B cell (primary cell): Measurements from ENCODE around the gene PTCD2. TPM values are rescaled to one million over a fixed set of nuclear protein-coding genes. Genes with fewer than 3 reads are reported as not detected.

ENCODE experiments used
- ATAC-seq: fragments of 200-7000 bp; cut with Tn5 transposase; one replicate; pipeline ENCODE4 v1.10.0; 2021; ENCODE audit warnings: low read depth, mild to moderate bottlenecking, moderate number of reproducible peaks, moderate library complexity
- CTCF ChIA-PET: fragments of 350-600 bp; sonication (Branson Sonifier 250); formaldehyde crosslinking; loops from one replicate; lab custom pipeline; 2021; ENCODE audit warnings: antibody characterized with exemption, inconsistent platforms; lab: Charles Lee
- POLR2A ChIA-PET: fragments of 350-600 bp; sonication (Branson Sonifier 250); formaldehyde crosslinking; loops from one replicate; lab custom pipeline; 2021; ENCODE audit warnings: antibody characterized with exemption; lab: Charles Lee
- DNase-seq: peaks from one replicate; pipeline ENCODE4 v3.0.0; 2013
- H2AFZ ChIP-seq: 2 replicates; pipeline ENCODE4 v1.6.1; 2012; ENCODE audit warnings: mild to moderate bottlenecking, low read depth, low read length; ENCODE audit not compliant: insufficient read depth, poor library complexity, severe bottlenecking
- H3K27ac ChIP-seq, 2 donors: 1 replicate in 1 of 2; 2 replicates in 1 of 2; pipeline ENCODE4 v1.5.1; 2012 to 2013; ENCODE audit warnings: low read length in 2 of 2, mild to moderate bottlenecking in 2 of 2, moderate library complexity in 1 of 2
- H3K27me3 ChIP-seq, 4 experiments: fragments of 200-600 bp in 1 of 4; sonication (generic) in 1 of 4; replicated peaks in 1 of 4; 1 replicate in 2 of 4; 2 replicates in 2 of 4; pipeline versions ENCODE4 v1.6.1 to v1.7.0; 2013 to 2016; ENCODE audit warnings: low read length in 3 of 4, mild to moderate bottlenecking in 2 of 4, mixed read lengths in 1 of 4, moderate library complexity in 1 of 4; ENCODE audit not compliant: insufficient read depth in 4 of 4, control insufficient read depth in 3 of 4; ENCODE audit errors: control extremely low read depth in 1 of 4
- H3K36me3 ChIP-seq, 2 experiments: replicated peaks in 1 of 2; 1 replicate in 1 of 2; 2 replicates in 1 of 2; pipeline versions ENCODE4 v1.6.1 to v1.7.1; 2013; ENCODE audit warnings: low read length in 1 of 2; ENCODE audit not compliant: insufficient read depth in 2 of 2, control insufficient read depth in 1 of 2; ENCODE audit errors: control extremely low read depth in 1 of 2, extremely low read depth in 1 of 2
- H3K4me1 ChIP-seq, 2 donors: fragments of 200-600 bp in 1 of 2; sonication (generic) in 1 of 2; 1 replicate in 1 of 2; 2 replicates in 1 of 2; pipeline versions ENCODE4 v1.5.1 to v1.6.1; 2013 to 2017; ENCODE audit warnings: low read length in 2 of 2; ENCODE audit not compliant: control insufficient read depth in 2 of 2, insufficient read depth in 2 of 2
- H3K4me2 ChIP-seq: replicated peaks from 2 replicates; pipeline ENCODE3; 2012; ENCODE audit warnings: mild to moderate bottlenecking, low read depth, low read length; ENCODE audit not compliant: poor library complexity, severe bottlenecking
- H3K4me3 ChIP-seq, 5 experiments: fragments of 200-600 bp in 1 of 5; sonication (generic) in 1 of 5; 1 replicate in 3 of 5; 2 replicates in 2 of 5; pipeline versions ENCODE4 v1.5.1 to v1.7.0; 2011 to 2016; ENCODE audit warnings: low read length in 4 of 5, mild to moderate bottlenecking in 4 of 5, low read depth in 2 of 5, control low read depth in 1 of 5, moderate library complexity in 1 of 5; ENCODE audit not compliant: insufficient read depth in 1 of 5; ENCODE audit errors: control extremely low read depth in 1 of 5, extremely low read depth in 1 of 5
- H3K79me2 ChIP-seq: fragments of 200-600 bp; sonication (generic); one replicate; pipeline ENCODE4 v1.6.0; 2016; ENCODE audit warnings: low read length; ENCODE audit not compliant: control insufficient read depth, insufficient read depth
- H3K9ac ChIP-seq: fragments of 200-600 bp; sonication (generic); 2 replicates; pipeline ENCODE4 v1.6.1; 2017; ENCODE audit warnings: mild to moderate bottlenecking, low read length, moderate library complexity
- H3K9me3 ChIP-seq, 3 donors: one replicate each; pipeline versions ENCODE4 v1.6.1 to v1.7.1; 2013; ENCODE audit warnings: low read length in 2 of 3; ENCODE audit not compliant: control insufficient read depth in 2 of 3, insufficient read depth in 1 of 3; ENCODE audit errors: control extremely low read depth in 1 of 3
- H4K20me1 ChIP-seq: 2 replicates; pipeline ENCODE4 v1.6.0; 2012; ENCODE audit warnings: mild to moderate bottlenecking, low read length; ENCODE audit not compliant: insufficient read depth, control insufficient read depth, poor library complexity, severe bottlenecking
- H3K27ac Mint-ChIP-seq: one replicate; pipeline ENCODE4 v1.8.0; 2021; ENCODE audit warnings: mixed read lengths
- H3K27me3 Mint-ChIP-seq: one replicate; pipeline ENCODE4 v1.8.0; 2021; ENCODE audit warnings: mixed read lengths
- H3K4me1 Mint-ChIP-seq: one replicate; pipeline ENCODE4 v1.8.0; 2021; ENCODE audit warnings: mixed read lengths
- H3K4me3 Mint-ChIP-seq: one replicate; pipeline ENCODE4 v1.8.0; 2021; ENCODE audit warnings: mixed read lengths
- H3K9me3 Mint-ChIP-seq: one replicate; pipeline ENCODE4 v1.8.0; 2022; ENCODE audit warnings: mixed read lengths; ENCODE audit not compliant: insufficient read depth
- CTCF ChIP-seq: fragments of 200-600 bp; IDR thresholded peaks from one replicate; pipeline ENCODE4 v1.8.0; 2022; ENCODE audit warnings: antibody characterized with exemption, mild to moderate bottlenecking
- EZH2 ChIP-seq: IDR thresholded peaks from 2 replicates; pipeline ENCODE4 v1.6.1; 2012; ENCODE audit warnings: borderline replicate concordance, low read depth, mild to moderate bottlenecking, moderate library complexity, low read length; ENCODE audit not compliant: insufficient read depth, poor library complexity, severe bottlenecking
- WGBS: methylation state at CpG from one replicate; pipeline ENCODE4 v1.1.5; 2013; ENCODE audit warnings: missing lambda C conversion rate; ENCODE audit not compliant: insufficient coverage; 5-methylcytosine and 5-hydroxymethylcytosine counted together
- intact Hi-C: fragments of 100-400 bp; cut with micrococcal nuclease; formaldehyde crosslinking; loops from one replicate; pipeline ENCODE4 v1.10.0; 2022
- polyA plus RNA-seq: library from polyadenylated mRNA; depleted of rRNA; stranded (reverse); fragments of >200 nt; gene quantifications from 2 replicates; pipeline ENCODE4 v1.2.3, GENCODE V29; 2012
- total RNA-seq, 2 donors: library from RNA; stranded (reverse); fragments of 120-200 nt in 1 of 2; gene quantifications; 1 replicate in 1 of 2; 2 replicates in 1 of 2; pipeline versions ENCODE4 v1.2.3 to v1.2.4, GENCODE V29; 2013 to 2022

The PTCD2 gene
- total and polyA plus RNA-seq, 2 donors (not counting 1 experiment from before 2014, with no cell fraction given): 3.7 to 10.5 TPM

GRCh38 chr5:72292411-72292810, 27.8 kb upstream of the PTCD2 start:
- Histone ChIP-seq H3K27me3 (no peaks in the 10 kb centered on the region), H3K9me3 (no peaks in the 10 kb centered on the region), H4K20me1 (no peaks in the 10 kb centered on the region), H3K27ac (peak overlapping the region in 1 of 2 donors; percentile 4), H3K4me2 (no peak overlapping the region), H3K36me3 (peaks cover 10 to 13% of the 10 kb centered on the region in 2 experiments), H2AFZ (no peak overlapping the region), H3K4me1 (peaks cover 45 to 53% of the 10 kb centered on the region in 2 donors), H3K9ac (no peak overlapping the region), H3K4me3 (no peak overlapping the region), H3K79me2 (peaks cover 26% of the 10 kb centered on the region)
- 100% methylated on average over 1 of the region's 1 CpG for WGBS
- TF ChIP-seq EZH2 (no peak), CTCF (no peak)
- DNase-seq (no peak), ATAC-seq (no peak)
- H3K27me3 Mint-ChIP-seq: no peaks in the 10 kb centered on the region
- intact Hi-C loops: no loop called here
- peak overlapping the region; percentile 59 for H3K27ac Mint-ChIP-seq
- H3K4me3 Mint-ChIP-seq: no peak overlapping the region
- H3K4me1 Mint-ChIP-seq: peaks cover 71% of the 10 kb centered on the region
- CTCF ChIA-PET: interaction anchor here (1.6 to 2.3 kb wide), 2 partner anchors 13 to 16 kb away, joined by 7 to 8 read pairs; no protein-coding TSS in a partner anchor
- no peaks in the 10 kb centered on the region for H3K9me3 Mint-ChIP-seq
- POLR2A ChIA-PET: no interaction called here

GRCh38 chr5:72293495-72294055, 26.6 kb upstream of the PTCD2 start:
- Histone ChIP-seq H2AFZ (no peak overlapping the region), H3K27me3 (no peaks in the 10 kb centered on the region), H3K27ac (peak overlapping the region in 1 of 2 donors; percentile 45), H3K4me3 (no peak overlapping the region), H3K79me2 (peaks cover 34% of the 10 kb centered on the region), H3K9me3 (no peaks in the 10 kb centered on the region), H3K36me3 (peaks cover 7 to 13% of the 10 kb centered on the region in 2 experiments), H3K9ac (no peak overlapping the region), H3K4me1 (peaks cover 49 to 58% of the 10 kb centered on the region in 2 donors), H4K20me1 (no peaks in the 10 kb centered on the region), H3K4me2 (peak overlapping the region; percentile 43)
- CTCF ChIA-PET: interaction anchor here (1.6 to 2.3 kb wide), 2 partner anchors 12 to 15 kb away, joined by 7 to 8 read pairs; no protein-coding TSS in a partner anchor
- H3K27ac Mint-ChIP-seq: peak overlapping the region; percentile 50
- H3K9me3 Mint-ChIP-seq: no peaks in the 10 kb centered on the region
- no peak for TF ChIP-seq CTCF
- TF ChIP-seq EZH2: no peak
- WGBS: no CpG with 5 or more reads among the region's 3 CpGs
- H3K4me1 Mint-ChIP-seq: peaks cover 73% of the 10 kb centered on the region
- intact Hi-C loops: no loop called here
- no peak for ATAC-seq
- POLR2A ChIA-PET: no interaction called here
- no peaks in the 10 kb centered on the region for H3K27me3 Mint-ChIP-seq
- H3K4me3 Mint-ChIP-seq: peak overlapping the region; percentile 49
- no peak for DNase-seq
